OCI-LY1 (cell line): ENCODE measurements around the gene ZBTB20.

ENCODE experiments used
- H2AFZ ChIP-seq: fragments of 200-600 bp; sonication (generic), shearing (Covaris generic); 2 replicates; pipeline ENCODE4 v1.6.0; 2014; ENCODE audit warnings: antibody characterized with exemption, mild to moderate bottlenecking, low read length
- H3F3A ChIP-seq: fragments of 200-600 bp; sonication (generic), shearing (Covaris generic); 2 replicates; pipeline ENCODE4 v1.6.0; 2014; ENCODE audit warnings: mild to moderate bottlenecking, antibody characterized with exemption, low read length, moderate library complexity; ENCODE audit not compliant: insufficient read depth
- H3K27ac ChIP-seq: fragments of 200-600 bp; sonication (generic); 2 replicates; pipeline ENCODE4 v1.5.1; 2014; ENCODE audit warnings: low read length, mixed run types, mild to moderate bottlenecking, low read depth; ENCODE audit not compliant: poor library complexity, severe bottlenecking
- H3K27me3 ChIP-seq: fragments of 200-600 bp; sonication (generic); 2 replicates; pipeline ENCODE4 v1.6.0; 2014; ENCODE audit warnings: antibody characterized with exemption, mild to moderate bottlenecking, low read length, moderate library complexity; ENCODE audit not compliant: insufficient read depth
- H3K36me3 ChIP-seq: fragments of 200-600 bp; sonication (generic); 2 replicates; pipeline ENCODE4 v1.6.1; 2014; ENCODE audit warnings: mild to moderate bottlenecking, antibody characterized with exemption, low read length, moderate library complexity, mixed read lengths; ENCODE audit not compliant: insufficient read depth
- H3K4me1 ChIP-seq: fragments of 200-600 bp; sonication (generic); 2 replicates; pipeline ENCODE4 v1.5.1; 2014; ENCODE audit warnings: mild to moderate bottlenecking, low read length, moderate library complexity; ENCODE audit not compliant: insufficient read depth, severe bottlenecking
- H3K4me2 ChIP-seq: fragments of 200-600 bp; sonication (generic), shearing (Covaris generic); 2 replicates; pipeline ENCODE4 v1.6.1; 2014; ENCODE audit warnings: low read length
- H3K4me3 ChIP-seq: fragments of 200-600 bp; sonication (generic); 2 replicates; pipeline ENCODE4 v1.5.1; 2014; ENCODE audit warnings: low read length, low read depth, mild to moderate bottlenecking, mixed read lengths; ENCODE audit not compliant: poor library complexity, severe bottlenecking
- H3K79me2 ChIP-seq: fragments of 200-600 bp; shearing (Covaris generic); 2 replicates; pipeline ENCODE4 v1.6.1; 2016; ENCODE audit warnings: mixed run types, low read length, mixed read lengths; ENCODE audit not compliant: insufficient read depth
- H3K9ac ChIP-seq: fragments of 200-600 bp; sonication (generic), shearing (Covaris generic); 2 replicates; pipeline ENCODE4 v1.6.1; 2014; ENCODE audit warnings: mild to moderate bottlenecking, low read length, mixed read lengths
- H3K9me2 ChIP-seq: fragments of 200-600 bp; sonication (generic), shearing (Covaris generic); 2 replicates; pipeline ENCODE4 v1.6.1; 2014; ENCODE audit warnings: low read depth, mild to moderate bottlenecking, low read length, mixed read lengths
- H3K9me3 ChIP-seq: fragments of 200-600 bp; shearing (Covaris generic); 2 replicates; pipeline ENCODE4 v1.6.1; 2014; ENCODE audit warnings: low read length, mixed read lengths
- H4K20me1 ChIP-seq: fragments of 200-600 bp; sonication (generic), shearing (Covaris generic); 2 replicates; pipeline ENCODE4 v1.6.0; 2016; ENCODE audit warnings: mild to moderate bottlenecking, low read length; ENCODE audit not compliant: insufficient read depth
- EZH2 ChIP-seq: fragments of 200-600 bp; sonication (generic), shearing (Covaris generic); IDR thresholded peaks from 2 replicates; pipeline ENCODE4 v1.8.0; 2017; ENCODE audit warnings: borderline replicate concordance, mixed run types, mild to moderate bottlenecking, antibody characterized with exemption, low read length, moderate library complexity, mixed read lengths
- TF ChIP-seq, protein P1 (sequence below): fragments of 200-600 bp; sonication (generic), shearing (Covaris generic); IDR thresholded peaks from 2 replicates; pipeline ENCODE4 v1.5.1; 2017; ENCODE audit warnings: mild to moderate bottlenecking, antibody characterized with exemption, low read length, moderate library complexity, mixed read lengths

The ZBTB20 gene

DNA sequence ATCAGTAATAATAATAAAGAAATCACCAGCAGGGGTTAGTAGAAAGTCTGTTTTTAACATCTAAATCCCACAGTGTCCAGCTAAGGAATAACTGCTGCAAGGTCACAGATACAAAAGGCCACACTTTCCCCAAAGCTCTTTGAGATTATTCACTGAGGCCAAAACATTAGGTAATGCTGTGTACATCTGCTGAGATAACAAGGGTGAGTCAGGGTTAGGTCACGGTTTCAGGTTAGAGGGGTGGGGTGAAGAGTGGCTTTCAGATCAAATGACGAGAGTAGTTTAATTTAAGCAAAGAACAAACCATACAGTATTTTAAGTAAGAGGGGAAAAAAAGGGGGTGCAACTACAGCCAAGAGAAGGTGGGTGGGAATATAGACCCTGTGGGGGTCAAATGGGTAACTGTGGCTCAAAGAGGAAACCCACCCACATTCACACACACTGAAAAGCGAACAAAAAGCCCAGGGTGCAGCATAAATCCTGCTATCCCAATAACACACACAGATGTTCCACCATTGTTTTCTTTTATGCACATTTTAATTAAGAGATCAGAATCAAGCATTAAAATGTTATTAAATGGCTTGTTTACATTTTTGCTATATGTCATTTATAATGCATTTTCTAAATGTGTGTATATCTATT lies 440.4 kb downstream of the ZBTB20 start:
- Histone ChIP-seq H3K4me2 (no peak overlapping the region), H3K9me2 (no peaks in the 10 kb centered on the region), H3K27ac (no peak overlapping the region), H3F3A (no peaks in the 10 kb centered on the region), H3K36me3 (no peaks in the 10 kb centered on the region), H3K27me3 (no peaks in the 10 kb centered on the region), H4K20me1 (no peaks in the 10 kb centered on the region), H3K9me3 (no peaks in the 10 kb centered on the region), H3K4me3 (no peak overlapping the region), H3K4me1 (no peaks in the 10 kb centered on the region), H3K9ac (no peak overlapping the region), H3K79me2 (no peaks in the 10 kb centered on the region), H2AFZ (no peak overlapping the region)
- no peak for TF ChIP-seq EZH2
- TF ChIP-seq, protein P1, sequence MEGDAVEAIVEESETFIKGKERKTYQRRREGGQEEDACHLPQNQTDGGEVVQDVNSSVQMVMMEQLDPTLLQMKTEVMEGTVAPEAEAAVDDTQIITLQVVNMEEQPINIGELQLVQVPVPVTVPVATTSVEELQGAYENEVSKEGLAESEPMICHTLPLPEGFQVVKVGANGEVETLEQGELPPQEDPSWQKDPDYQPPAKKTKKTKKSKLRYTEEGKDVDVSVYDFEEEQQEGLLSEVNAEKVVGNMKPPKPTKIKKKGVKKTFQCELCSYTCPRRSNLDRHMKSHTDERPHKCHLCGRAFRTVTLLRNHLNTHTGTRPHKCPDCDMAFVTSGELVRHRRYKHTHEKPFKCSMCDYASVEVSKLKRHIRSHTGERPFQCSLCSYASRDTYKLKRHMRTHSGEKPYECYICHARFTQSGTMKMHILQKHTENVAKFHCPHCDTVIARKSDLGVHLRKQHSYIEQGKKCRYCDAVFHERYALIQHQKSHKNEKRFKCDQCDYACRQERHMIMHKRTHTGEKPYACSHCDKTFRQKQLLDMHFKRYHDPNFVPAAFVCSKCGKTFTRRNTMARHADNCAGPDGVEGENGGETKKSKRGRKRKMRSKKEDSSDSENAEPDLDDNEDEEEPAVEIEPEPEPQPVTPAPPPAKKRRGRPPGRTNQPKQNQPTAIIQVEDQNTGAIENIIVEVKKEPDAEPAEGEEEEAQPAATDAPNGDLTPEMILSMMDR, result no peak

DNA sequence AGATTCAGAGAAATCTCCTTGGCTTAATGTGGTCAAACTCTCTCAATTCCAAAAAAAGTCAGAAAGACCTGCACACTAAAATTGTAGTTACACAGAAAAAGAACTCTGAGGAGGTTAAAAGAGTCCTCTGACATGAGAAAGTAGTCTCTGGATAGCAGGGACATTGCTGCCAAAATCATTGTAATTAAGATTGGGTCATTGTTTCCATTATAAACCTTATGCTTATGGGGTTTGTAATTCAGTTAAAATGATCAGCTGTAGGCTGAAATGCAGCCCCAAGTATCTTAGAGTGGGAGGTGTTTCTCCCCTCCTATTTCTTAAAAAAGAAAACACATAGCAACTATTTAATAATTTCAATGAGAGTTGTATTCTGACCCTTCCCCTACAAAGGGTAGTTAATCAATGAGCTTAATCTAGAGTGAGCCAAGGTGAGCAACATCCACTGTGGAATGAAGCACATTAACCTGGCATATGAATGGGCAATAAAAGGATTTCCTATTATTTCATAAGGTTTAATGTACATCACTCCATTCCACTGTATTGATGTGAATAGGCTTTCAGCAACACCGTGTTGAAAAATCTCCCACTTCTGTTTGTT lies 446.4 kb downstream of the ZBTB20 start:
- Histone ChIP-seq H3K4me1 (no peaks in the 10 kb centered on the region), H3K27ac (no peak overlapping the region), H3K4me2 (no peak overlapping the region), H3K4me3 (no peak overlapping the region), H3K27me3 (no peaks in the 10 kb centered on the region), H3F3A (no peaks in the 10 kb centered on the region), H2AFZ (no peak overlapping the region), H3K79me2 (no peaks in the 10 kb centered on the region), H3K9me3 (no peaks in the 10 kb centered on the region), H4K20me1 (no peaks in the 10 kb centered on the region), H3K9ac (no peak overlapping the region), H3K36me3 (no peaks in the 10 kb centered on the region), H3K9me2 (no peaks in the 10 kb centered on the region)
- TF ChIP-seq, protein P1, result no peak
- no peak for TF ChIP-seq EZH2

DNA sequence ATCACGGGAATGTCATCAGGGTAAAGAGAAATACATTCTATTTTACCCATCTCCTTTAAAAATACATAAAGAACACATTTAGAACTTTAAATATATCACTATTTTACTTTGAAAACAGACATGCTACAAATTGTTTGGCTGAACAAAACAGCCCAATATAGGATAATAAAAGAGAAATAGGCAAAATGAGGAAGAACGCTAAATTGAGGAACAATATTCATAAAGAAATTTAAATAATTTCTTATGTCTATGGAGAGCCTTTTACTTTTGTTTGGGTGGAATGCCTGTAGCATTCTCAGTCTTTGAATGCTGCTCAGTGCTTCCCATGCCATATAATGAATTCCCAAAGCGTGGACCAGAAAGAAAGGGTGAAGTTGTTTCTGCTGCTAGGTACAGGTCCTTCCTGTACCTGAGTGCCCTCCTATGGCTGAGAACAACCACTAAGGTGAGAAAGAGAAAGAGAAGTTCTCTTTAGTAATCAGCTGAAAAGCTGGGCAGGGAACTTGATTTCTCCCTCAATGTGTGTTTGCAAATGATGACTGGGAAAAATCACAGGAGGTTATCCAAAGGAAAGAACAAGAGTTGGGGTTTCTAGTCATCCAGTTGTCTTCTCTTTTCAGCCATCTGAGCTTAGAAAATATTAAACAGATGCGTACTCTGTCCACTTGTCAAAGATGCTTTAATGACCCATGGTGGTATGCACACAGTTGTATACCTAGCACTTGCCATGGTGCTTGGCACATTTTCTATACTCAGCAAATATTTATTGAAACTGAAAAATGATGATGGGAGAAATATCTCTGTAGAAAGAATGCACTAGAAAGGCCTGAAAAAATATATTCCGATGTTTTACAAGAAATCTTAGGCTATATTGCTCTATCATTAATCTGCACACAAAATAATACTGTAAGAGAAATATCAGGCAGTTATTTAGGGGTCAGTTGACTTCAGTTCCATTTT lies 448.7 kb downstream of the ZBTB20 start:
- Histone ChIP-seq H3F3A (no peaks in the 10 kb centered on the region), H4K20me1 (no peaks in the 10 kb centered on the region), H3K79me2 (no peaks in the 10 kb centered on the region), H3K4me2 (no peak overlapping the region), H2AFZ (no peak overlapping the region), H3K9me2 (no peaks in the 10 kb centered on the region), H3K9ac (no peak overlapping the region), H3K4me3 (no peak overlapping the region), H3K9me3 (no peaks in the 10 kb centered on the region), H3K4me1 (no peaks in the 10 kb centered on the region), H3K27me3 (no peaks in the 10 kb centered on the region), H3K36me3 (no peaks in the 10 kb centered on the region), H3K27ac (no peak overlapping the region)
- no peak for TF ChIP-seq EZH2
- TF ChIP-seq, protein P1, result no peak
